Liver (tissue), 9 donors: ENCODE data around the gene UMPS. TPM values are rescaled to one million over a fixed set of nuclear protein-coding genes. Genes with fewer than 3 reads are reported as not detected.
"Not testable (repeated sequence)": the region's sequence is repeated elsewhere in the genome, so short reads cannot be mapped to it uniquely, and the experiment has no call there.

Source experiments
- DNase-seq: peaks from one replicate; pipeline ENCODE4 v3.0.0-alpha.2; 2017; ENCODE audit warnings: low spot score
- H3K27ac ChIP-seq, 2 donors: one replicate each; pipeline ENCODE4 v1.7.0; 2013; ENCODE audit warnings: inconsistent platforms in 2 of 2, low read length in 2 of 2, control low read depth in 1 of 2, low read depth in 1 of 2, mild to moderate bottlenecking in 1 of 2
- H3K27me3 ChIP-seq, 4 donors: one replicate each; pipeline versions ENCODE4 v1.6.1 to v1.7.0; 2013; ENCODE audit warnings: low read length in 3 of 4, inconsistent platforms in 1 of 4, mild to moderate bottlenecking in 1 of 4, moderate library complexity in 1 of 4; ENCODE audit not compliant: control insufficient read depth in 4 of 4, insufficient read depth in 4 of 4
- H3K36me3 ChIP-seq, 4 donors: one replicate each; pipeline versions ENCODE4 v1.6.1 to v1.7.0; 2013; ENCODE audit warnings: low read length in 3 of 4, mild to moderate bottlenecking in 3 of 4, low read depth in 1 of 4, moderate library complexity in 1 of 4; ENCODE audit not compliant: control insufficient read depth in 4 of 4, insufficient read depth in 3 of 4
- H3K4me1 ChIP-seq, 4 donors: one replicate each; pipeline versions ENCODE4 v1.6.1 to v1.7.0; 2013; ENCODE audit warnings: low read length in 3 of 4, mild to moderate bottlenecking in 3 of 4, moderate library complexity in 1 of 4; ENCODE audit not compliant: control insufficient read depth in 4 of 4, insufficient read depth in 4 of 4
- H3K4me3 ChIP-seq, 3 donors: one replicate each; pipeline versions ENCODE4 v1.6.1 to v1.7.0; 2013; ENCODE audit warnings: low read length in 3 of 3, control low read depth in 1 of 3, low read depth in 1 of 3, mild to moderate bottlenecking in 1 of 3
- H3K9ac ChIP-seq, 2 donors: one replicate each; pipeline ENCODE4 v1.7.0; 2013; ENCODE audit warnings: low read length in 2 of 2, mild to moderate bottlenecking in 2 of 2, moderate library complexity in 2 of 2, control low read depth in 1 of 2, low read depth in 1 of 2
- H3K9me3 ChIP-seq, 4 donors: one replicate each; pipeline versions ENCODE4 v1.6.1 to v1.7.0; 2013; ENCODE audit warnings: low read length in 3 of 4; ENCODE audit not compliant: control insufficient read depth in 4 of 4
- EGR1 ChIP-seq, 2 donors: IDR thresholded peaks; 2 replicates each; pipeline ENCODE4 v1.6.1; 2016 to 2018; ENCODE audit warnings: antibody characterized with exemption in 2 of 2, low read depth in 2 of 2
- FOXA1 ChIP-seq: IDR thresholded peaks from 2 replicates; pipeline ENCODE4 v1.6.1; 2016; ENCODE audit warnings: antibody characterized with exemption
- FOXA2 ChIP-seq: IDR thresholded peaks from 2 replicates; pipeline ENCODE4 v1.6.1; 2016; ENCODE audit warnings: antibody characterized with exemption
- GABPA ChIP-seq, 2 donors: IDR thresholded peaks in 1 of 2; conservative IDR thresholded peaks in 1 of 2; 2 replicates each; pipeline ENCODE4 v1.6.1; 2016; ENCODE audit warnings: antibody characterized with exemption in 2 of 2, mild to moderate bottlenecking in 1 of 2, moderate library complexity in 1 of 2
- HNF4A ChIP-seq, 2 donors: conservative IDR thresholded peaks; 2 replicates each; pipeline ENCODE4 v1.6.1; 2016; ENCODE audit warnings: antibody characterized with exemption in 2 of 2, mild to moderate bottlenecking in 2 of 2
- JUND ChIP-seq, 2 donors: IDR thresholded peaks; 2 replicates each; pipeline ENCODE4 v1.6.1; 2016; ENCODE audit warnings: antibody characterized with exemption in 2 of 2
- NR2F2 ChIP-seq: IDR thresholded peaks from 2 replicates; pipeline ENCODE4 v1.6.1; 2016; ENCODE audit warnings: antibody characterized with exemption
- RAD21 ChIP-seq, 2 donors: IDR thresholded peaks; 2 replicates each; pipeline ENCODE4 v1.6.1; 2016; ENCODE audit warnings: antibody characterized with exemption in 2 of 2, mild to moderate bottlenecking in 2 of 2
- RXRA ChIP-seq, 2 donors: IDR thresholded peaks; 2 replicates each; pipeline ENCODE4 v1.6.1; 2017 to 2018; ENCODE audit warnings: antibody characterized with exemption in 2 of 2, mild to moderate bottlenecking in 1 of 2
- SP1 ChIP-seq: IDR thresholded peaks from 2 replicates; pipeline ENCODE4 v1.6.1; 2018; ENCODE audit warnings: antibody characterized with exemption, mild to moderate bottlenecking
- TAF1 ChIP-seq: conservative IDR thresholded peaks from 2 replicates; pipeline ENCODE4 v1.6.1; 2016; ENCODE audit warnings: antibody characterized with exemption, mild to moderate bottlenecking
- YY1 ChIP-seq: IDR thresholded peaks from 2 replicates; pipeline ENCODE4 v1.6.1; 2016; ENCODE audit warnings: antibody characterized with exemption, mild to moderate bottlenecking
- WGBS: extraction: QIAGEN DNeasy Blood & Tissue Kit; methylation state at CpG from one replicate; pipeline ENCODE4 v1.1.7; 2013; 5-methylcytosine and 5-hydroxymethylcytosine counted together
- polyA plus RNA-seq, 2 donors: library from polyadenylated mRNA; stranded (reverse) in 1 of 2; unstranded in 1 of 2; fragments of 200-250 nt in 1 of 2; fragments of >200 nt in 1 of 2; fragmentation: Nextera tagmentation in 1 of 2; extraction: Ambion mirVana in 1 of 2; gene quantifications; one replicate each; pipeline versions ENCODE4 v1.2.1 to v1.2.3, GENCODE V29; 2013 to 2015
- total RNA-seq, 2 donors: library from RNA; depleted of rRNA; stranded (reverse); fragments of >200 nt; gene quantifications; one replicate each; pipeline ENCODE4 v1.2.3, GENCODE V29; 2014
- TF ChIP-seq, protein P1 (sequence below): fragments of 150-350 bp; IDR thresholded peaks from 2 replicates; pipeline ENCODE4 v1.5.1; 2017; ENCODE audit warnings: improper control_type of control experiment, low read depth, low read length; ENCODE audit not compliant: missing input control
- TF ChIP-seq, protein P2 (sequence below): IDR thresholded peaks from 2 replicates; pipeline ENCODE4 v1.6.1; 2016; ENCODE audit warnings: antibody characterized with exemption, mild to moderate bottlenecking
- TF ChIP-seq, protein P3 (sequence below): IDR thresholded peaks from 2 replicates; pipeline ENCODE4 v1.6.1; 2016; ENCODE audit warnings: antibody characterized with exemption
- donor health status: healthy.
- donor health status: healthy.
- donor health status: healthy.
- donor health status: healthy.
- donor health status: healthy.

UMPS gene
- total and polyA plus RNA-seq, 4 donors, result 21.3 to 39.4 (median 26.0) TPM

DNA sequence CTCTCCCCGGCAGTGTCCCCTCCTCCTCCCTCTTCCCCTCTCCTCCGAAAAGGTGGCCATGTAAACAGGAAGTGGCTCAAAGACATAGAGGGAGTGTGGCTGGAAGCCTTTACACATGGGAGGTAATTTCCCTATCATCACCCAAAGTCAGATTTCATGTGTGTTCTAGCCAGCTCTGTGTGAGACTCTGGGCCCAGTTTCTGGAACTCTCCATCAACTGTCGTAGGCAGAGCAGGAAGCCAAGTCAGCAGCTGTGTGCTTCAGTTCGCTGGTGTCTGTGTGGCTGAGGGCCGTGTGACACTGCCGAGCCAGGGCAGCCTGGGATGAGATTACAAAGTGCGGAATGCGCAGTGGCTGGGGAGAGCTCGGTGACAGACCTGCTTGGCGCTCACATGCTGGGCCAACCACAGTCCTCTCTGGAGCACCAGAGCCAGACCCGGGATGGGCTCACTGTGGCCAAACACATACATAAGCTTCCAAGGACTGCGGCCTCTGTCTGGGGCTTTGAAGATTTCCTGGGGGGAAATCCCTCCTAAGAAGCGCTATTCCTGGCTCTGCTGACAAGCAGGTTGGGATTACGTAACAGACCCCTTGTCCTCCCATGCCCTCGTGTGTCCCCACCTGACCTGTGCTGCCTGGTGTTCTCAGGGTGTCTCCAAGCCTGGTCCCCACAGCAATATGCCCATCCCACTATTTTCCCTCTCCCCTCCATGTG, 50.7 kb downstream of the UMPS start:
- Histone ChIP-seq H3K9me3 (no peaks in the 10 kb centered on the region), H3K36me3 (peaks cover 0 to 5% (median 0%) of the 10 kb centered on the region in 4 donors), H3K4me3 (no peak overlapping the region), H3K27me3 (no peaks in the 10 kb centered on the region), H3K4me1 (peaks cover 0 to 18% (median 17%) of the 10 kb centered on the region in 4 donors), H3K27ac (peak overlapping the region; percentile 65 to 78), H3K9ac (no peak overlapping the region)
- DNase-seq, result no peak
- TF ChIP-seq HNF4A (conservative IDR thresholded peaks at IDR 0.05) (no peak), SP1 (peak; percentile 49), EGR1 (IDR thresholded peaks at IDR 0.05; ENCODE audit: low read depth in 2 of 2) (no peak), RXRA (IDR thresholded peaks at IDR 0.05) (peak; percentile 91 to 97), RAD21 (IDR thresholded peaks at IDR 0.05) (peak in 1 of 2 donors; percentile 36), FOXA2 (no peak)
- TF ChIP-seq, protein P1, sequence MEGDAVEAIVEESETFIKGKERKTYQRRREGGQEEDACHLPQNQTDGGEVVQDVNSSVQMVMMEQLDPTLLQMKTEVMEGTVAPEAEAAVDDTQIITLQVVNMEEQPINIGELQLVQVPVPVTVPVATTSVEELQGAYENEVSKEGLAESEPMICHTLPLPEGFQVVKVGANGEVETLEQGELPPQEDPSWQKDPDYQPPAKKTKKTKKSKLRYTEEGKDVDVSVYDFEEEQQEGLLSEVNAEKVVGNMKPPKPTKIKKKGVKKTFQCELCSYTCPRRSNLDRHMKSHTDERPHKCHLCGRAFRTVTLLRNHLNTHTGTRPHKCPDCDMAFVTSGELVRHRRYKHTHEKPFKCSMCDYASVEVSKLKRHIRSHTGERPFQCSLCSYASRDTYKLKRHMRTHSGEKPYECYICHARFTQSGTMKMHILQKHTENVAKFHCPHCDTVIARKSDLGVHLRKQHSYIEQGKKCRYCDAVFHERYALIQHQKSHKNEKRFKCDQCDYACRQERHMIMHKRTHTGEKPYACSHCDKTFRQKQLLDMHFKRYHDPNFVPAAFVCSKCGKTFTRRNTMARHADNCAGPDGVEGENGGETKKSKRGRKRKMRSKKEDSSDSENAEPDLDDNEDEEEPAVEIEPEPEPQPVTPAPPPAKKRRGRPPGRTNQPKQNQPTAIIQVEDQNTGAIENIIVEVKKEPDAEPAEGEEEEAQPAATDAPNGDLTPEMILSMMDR, result no peak
- WGBS, result 18% methylated on average over 15 of the region's 15 CpGs

DNA sequence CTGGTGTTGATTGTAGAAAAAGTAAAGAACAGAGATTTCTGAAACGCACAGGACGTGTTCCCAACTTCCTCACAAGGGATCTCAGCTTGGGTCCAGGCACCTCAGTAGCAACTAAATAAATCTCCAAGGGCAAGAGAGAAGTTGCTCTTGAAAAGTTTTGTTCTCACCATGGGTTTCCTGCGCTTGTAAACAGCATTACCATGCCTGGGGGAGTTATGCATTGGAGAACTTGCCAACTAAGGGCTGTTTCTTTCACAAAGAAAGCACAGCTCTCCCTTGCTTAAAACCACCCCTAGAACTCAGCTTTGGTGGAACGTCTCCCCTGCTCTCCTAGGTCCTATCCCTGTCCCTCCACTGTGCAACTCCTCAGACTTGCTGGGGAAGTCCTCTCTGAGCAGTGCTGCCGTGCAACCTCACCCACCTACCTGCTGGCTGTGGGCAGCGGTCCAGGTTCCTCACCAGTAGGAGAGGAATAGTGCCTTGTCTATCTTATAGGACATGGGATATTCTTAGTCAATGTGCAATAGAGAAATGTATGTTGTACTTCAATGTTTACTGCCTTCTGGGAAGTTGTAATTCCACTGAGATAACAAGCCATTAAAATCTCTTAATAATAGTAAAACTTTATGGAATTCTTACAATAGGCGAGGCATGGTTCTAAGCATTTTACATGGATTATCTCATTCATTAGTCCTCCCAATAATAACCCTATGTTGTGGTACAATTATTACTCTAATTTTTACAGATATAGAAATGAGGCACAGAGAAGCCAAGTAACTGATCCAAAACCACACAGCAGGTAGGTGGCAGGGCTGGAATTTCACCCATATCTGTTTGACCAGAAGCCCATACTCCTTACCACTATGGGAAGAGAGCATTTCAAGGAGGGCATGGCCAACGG, 51.5 kb downstream of the UMPS start:
- no peak for DNase-seq
- Histone ChIP-seq H3K36me3 (peaks cover 0 to 3% (median 0%) of the 10 kb centered on the region in 4 donors), H3K9ac (no peak overlapping the region), H3K27ac (peak overlapping the region; percentile 65 to 78), H3K9me3 (no peaks in the 10 kb centered on the region), H3K4me1 (peaks cover 0 to 19% (median 18%) of the 10 kb centered on the region in 4 donors), H3K27me3 (no peaks in the 10 kb centered on the region), H3K4me3 (no peak overlapping the region)
- TF ChIP-seq GABPA (IDR thresholded peaks at IDR 0.05 in 1 of 2, conservative IDR thresholded peaks at IDR 0.05 in 1 of 2), result no peak
- TF ChIP-seq YY1, result no peak
- no peak for TF ChIP-seq SP1
- TF ChIP-seq, protein P2, sequence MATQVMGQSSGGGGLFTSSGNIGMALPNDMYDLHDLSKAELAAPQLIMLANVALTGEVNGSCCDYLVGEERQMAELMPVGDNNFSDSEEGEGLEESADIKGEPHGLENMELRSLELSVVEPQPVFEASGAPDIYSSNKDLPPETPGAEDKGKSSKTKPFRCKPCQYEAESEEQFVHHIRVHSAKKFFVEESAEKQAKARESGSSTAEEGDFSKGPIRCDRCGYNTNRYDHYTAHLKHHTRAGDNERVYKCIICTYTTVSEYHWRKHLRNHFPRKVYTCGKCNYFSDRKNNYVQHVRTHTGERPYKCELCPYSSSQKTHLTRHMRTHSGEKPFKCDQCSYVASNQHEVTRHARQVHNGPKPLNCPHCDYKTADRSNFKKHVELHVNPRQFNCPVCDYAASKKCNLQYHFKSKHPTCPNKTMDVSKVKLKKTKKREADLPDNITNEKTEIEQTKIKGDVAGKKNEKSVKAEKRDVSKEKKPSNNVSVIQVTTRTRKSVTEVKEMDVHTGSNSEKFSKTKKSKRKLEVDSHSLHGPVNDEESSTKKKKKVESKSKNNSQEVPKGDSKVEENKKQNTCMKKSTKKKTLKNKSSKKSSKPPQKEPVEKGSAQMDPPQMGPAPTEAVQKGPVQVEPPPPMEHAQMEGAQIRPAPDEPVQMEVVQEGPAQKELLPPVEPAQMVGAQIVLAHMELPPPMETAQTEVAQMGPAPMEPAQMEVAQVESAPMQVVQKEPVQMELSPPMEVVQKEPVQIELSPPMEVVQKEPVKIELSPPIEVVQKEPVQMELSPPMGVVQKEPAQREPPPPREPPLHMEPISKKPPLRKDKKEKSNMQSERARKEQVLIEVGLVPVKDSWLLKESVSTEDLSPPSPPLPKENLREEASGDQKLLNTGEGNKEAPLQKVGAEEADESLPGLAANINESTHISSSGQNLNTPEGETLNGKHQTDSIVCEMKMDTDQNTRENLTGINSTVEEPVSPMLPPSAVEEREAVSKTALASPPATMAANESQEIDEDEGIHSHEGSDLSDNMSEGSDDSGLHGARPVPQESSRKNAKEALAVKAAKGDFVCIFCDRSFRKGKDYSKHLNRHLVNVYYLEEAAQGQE, result no peak
- TF ChIP-seq, protein P3, sequence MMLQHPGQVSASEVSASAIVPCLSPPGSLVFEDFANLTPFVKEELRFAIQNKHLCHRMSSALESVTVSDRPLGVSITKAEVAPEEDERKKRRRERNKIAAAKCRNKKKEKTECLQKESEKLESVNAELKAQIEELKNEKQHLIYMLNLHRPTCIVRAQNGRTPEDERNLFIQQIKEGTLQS, result no peak
- no peak for TF ChIP-seq HNF4A (conservative IDR thresholded peaks at IDR 0.05)
- TF ChIP-seq TAF1, result no peak
- no peak for TF ChIP-seq JUND (IDR thresholded peaks at IDR 0.05)
- TF ChIP-seq EGR1 (IDR thresholded peaks at IDR 0.05; ENCODE audit: low read depth in 2 of 2), result no peak
- TF ChIP-seq FOXA1, result no peak
- no peak for TF ChIP-seq RAD21 (IDR thresholded peaks at IDR 0.05)
- TF ChIP-seq NR2F2, result no peak
- WGBS, result 75% methylated on average over 8 of the region's 8 CpGs

DNA sequence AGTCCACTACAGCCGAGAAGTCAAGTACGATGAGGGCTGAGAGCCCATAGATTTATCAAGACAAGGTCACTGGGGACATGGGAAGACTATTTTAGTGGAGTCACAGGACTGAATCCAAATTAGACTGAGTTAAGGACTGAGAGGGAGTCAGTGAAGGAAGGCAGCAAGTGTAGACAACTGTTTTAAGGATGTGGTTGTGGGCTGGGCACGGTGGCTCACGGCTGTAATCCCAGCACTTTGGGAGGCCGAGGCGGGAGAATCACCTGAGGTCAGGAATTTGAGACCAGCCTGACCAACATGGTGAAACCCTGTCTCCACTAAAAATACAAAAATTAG, 52.1 kb downstream of the UMPS start:
- H3K27ac ChIP-seq, DNase-seq, H3K27me3 ChIP-seq, H3K4me3 ChIP-seq, H3K9ac ChIP-seq, H3K9me3 ChIP-seq, H3K36me3 ChIP-seq: not testable (repeated sequence)
- 88% methylated on average over 6 of the region's 6 CpGs for WGBS
- H3K4me1 ChIP-seq, result peaks cover 0 to 23% (median 20%) of the 10 kb centered on the region in 4 donors
